NCI-H524 treated with DMSO at 0.1 percent for 48 hours (cell line): ENCODE measurements around the gene MRI1.
"Not testable (repeated sequence)": the region's sequence is repeated elsewhere in the genome, so short reads cannot be mapped to it uniquely, and the experiment has no call there.

ENCODE experiments used
- DNase-seq: peaks from one replicate; lab custom pipeline; 2025; lab: John Stamatoyannopoulos, UW

MRI1 gene

GRCh38 chr19:13761423-13761822 lies 2.9 kb upstream of the MRI1 start:
- DNase-seq, result no peak

- no peak for DNase-seq
Measured at GRCh38 chr19:13762635-13763235, 1.6 kb upstream of the MRI1 start.

GRCh38 chr19:13763265-13763664 lies 1.1 kb upstream of the MRI1 start:
- DNase-seq, result no peak

GRCh38 chr19:13764821-13765394 lies 586 bp downstream of the MRI1 start:
- no peak for DNase-seq

GRCh38 chr19:13765395-13766094 lies 1.2 kb downstream of the MRI1 start:
- DNase-seq, result no peak

GRCh38 chr19:13766095-13766481 lies 1.8 kb downstream of the MRI1 start:
- DNase-seq, result no peak

- DNase-seq, result no peak
Measured at GRCh38 chr19:13768510-13768909, 4.2 kb downstream of the MRI1 start.

- no peak for DNase-seq
Measured at GRCh38 chr19:13770013-13770635, 5.8 kb downstream of the MRI1 start.

GRCh38 chr19:13774217-13775191 lies 10.2 kb downstream of the MRI1 start, which contains the start of gene C19orf53:
TSS of gene C19orf53 (plus strand) at chr19:13774456. CDS start at chr19:13774478, 22 bp downstream.
- peak; percentile 69 for DNase-seq

GRCh38 chr19:13778398-13778797 lies 14.1 kb downstream of the MRI1 start:
- no peak for DNase-seq

GRCh38 chr19:13778847-13779246 lies 14.5 kb downstream of the MRI1 start:
- DNase-seq, result no peak

GRCh38 chr19:13779794-13780193 lies 15.5 kb downstream of the MRI1 start:
- not testable (repeated sequence) for DNase-seq

GRCh38 chr19:13781547-13781946 lies 17.2 kb downstream of the MRI1 start:
- no peak for DNase-seq

GRCh38 chr19:13782537-13782936 lies 18.2 kb downstream of the MRI1 start:
- no peak for DNase-seq

GRCh38 chr19:13783565-13784500 lies 19.5 kb downstream of the MRI1 start:
- no peak for DNase-seq

- no peak for DNase-seq
Measured at GRCh38 chr19:13784731-13785452, 20.6 kb downstream of the MRI1 start.

GRCh38 chr19:13788991-13789390 lies 24.7 kb downstream of the MRI1 start:
- DNase-seq, result no peak

- DNase-seq, result no peak
Measured at GRCh38 chr19:13790354-13790753, 26.0 kb downstream of the MRI1 start.

GRCh38 chr19:13793317-13793716 lies 29.0 kb downstream of the MRI1 start:
- not testable (repeated sequence) for DNase-seq

GRCh38 chr19:13794398-13794756 lies 30.1 kb downstream of the MRI1 start:
- no peak for DNase-seq
